Peyer's patch (tissue), 4 donors: ENCODE measurements around the gene TMEM266.

Experiments used
- CTCF ChIP-seq, 6 experiments: fragments of 450-650 bp in 4 of 6; fragments of 200-600 bp in 2 of 6; sonication (generic) in 1 of 6; IDR thresholded peaks; one replicate each; pipeline ENCODE4 v1.5.1; 2017 to 2019; ENCODE audit warnings: antibody characterized with exemption in 6 of 6, mild to moderate bottlenecking in 3 of 6, moderate library complexity in 1 of 6
- POLR2A ChIP-seq, 2 donors: fragments of 450-650 bp; IDR thresholded peaks; one replicate each; pipeline ENCODE4 v1.5.1; 2017; ENCODE audit warnings: antibody characterized with exemption in 2 of 2, mild to moderate bottlenecking in 2 of 2, moderate library complexity in 2 of 2

GRCh38 chr15:76101655-76102054 lies 41.9 kb downstream of the TMEM266 start:
- TF ChIP-seq CTCF (IDR thresholded peaks at IDR 0.05) (no peak), POLR2A (IDR thresholded peaks at IDR 0.05) (no peak)
